Heart left ventricle (tissue), 13 donors: ENCODE measurements around the gene TAS2R5.

ENCODE experiments used
- POLR2A ChIP-seq, 2 donors: fragments of 450-650 bp; IDR thresholded peaks; one replicate each; pipeline ENCODE4 v1.6.1; 2017; ENCODE audit warnings: antibody characterized with exemption in 2 of 2, mild to moderate bottlenecking in 2 of 2, moderate library complexity in 2 of 2
- TF ChIP-seq, protein P1 (sequence below), 12 donors: fragments of 200-600 bp; sonication (generic) in 4 of 12; IDR thresholded peaks; one replicate each; pipeline versions ENCODE4 v1.5.0 to v1.8.0; 2018 to 2022; ENCODE audit warnings: antibody characterized with exemption in 12 of 12, mild to moderate bottlenecking in 5 of 12
- donor health status: ischemic (EF 13 %, LVEDD 7.1; RV severe dilation, severe dysfunction).
- donor health status: DM: no; HTN: yes; CAD: no.
- donor health status: DM: no; HTN: no; CAD: no.
- donor health status: ischemic (EF 25% LVEDD 6.9; RV normal size, moderate dysfunction).
- donor health status: ischemic (EF 25% LVEDD 5.7; RV mildly dilated, moderate dysfunction).
- donor health status: ischemic (EF 35%, LVEDD 5.7; RV mildly dilated, moderate dysfunction).
- donor health status: nonischemic (EF 11% LVEDD 7.7; RV severe dilation, severe dysfunction).
- donor health status: DM: yes; HTN: yes; CAD: no.
- donor health status: PGD.
- donor health status: ischemic (EF 29% LVEDD 5.4; RV normal size, mild dysfunction).
- donor health status: nonischemic (EF 23%, LVEDD 6.1; RV moderate dilation, normal function).

- no peak for TF ChIP-seq POLR2A (IDR thresholded peaks at IDR 0.05)
- TF ChIP-seq, protein P1, sequence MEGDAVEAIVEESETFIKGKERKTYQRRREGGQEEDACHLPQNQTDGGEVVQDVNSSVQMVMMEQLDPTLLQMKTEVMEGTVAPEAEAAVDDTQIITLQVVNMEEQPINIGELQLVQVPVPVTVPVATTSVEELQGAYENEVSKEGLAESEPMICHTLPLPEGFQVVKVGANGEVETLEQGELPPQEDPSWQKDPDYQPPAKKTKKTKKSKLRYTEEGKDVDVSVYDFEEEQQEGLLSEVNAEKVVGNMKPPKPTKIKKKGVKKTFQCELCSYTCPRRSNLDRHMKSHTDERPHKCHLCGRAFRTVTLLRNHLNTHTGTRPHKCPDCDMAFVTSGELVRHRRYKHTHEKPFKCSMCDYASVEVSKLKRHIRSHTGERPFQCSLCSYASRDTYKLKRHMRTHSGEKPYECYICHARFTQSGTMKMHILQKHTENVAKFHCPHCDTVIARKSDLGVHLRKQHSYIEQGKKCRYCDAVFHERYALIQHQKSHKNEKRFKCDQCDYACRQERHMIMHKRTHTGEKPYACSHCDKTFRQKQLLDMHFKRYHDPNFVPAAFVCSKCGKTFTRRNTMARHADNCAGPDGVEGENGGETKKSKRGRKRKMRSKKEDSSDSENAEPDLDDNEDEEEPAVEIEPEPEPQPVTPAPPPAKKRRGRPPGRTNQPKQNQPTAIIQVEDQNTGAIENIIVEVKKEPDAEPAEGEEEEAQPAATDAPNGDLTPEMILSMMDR (IDR thresholded peaks at IDR 0.05), result no peak
Observed at GRCh38 chr7:141788296-141788695, 1.7 kb upstream of the TAS2R5 start.
